B cell (primary cell): Measurements from ENCODE around the gene DDX55. TPM values are rescaled to one million over a fixed set of nuclear protein-coding genes. Genes with fewer than 3 reads are reported as not detected.

ENCODE experiments used
- ATAC-seq: fragments of 200-7000 bp; cut with Tn5 transposase; one replicate; pipeline ENCODE4 v1.10.0; 2021; ENCODE audit warnings: low read depth, mild to moderate bottlenecking, moderate number of reproducible peaks, moderate library complexity
- CTCF ChIA-PET: fragments of 350-600 bp; sonication (Branson Sonifier 250); formaldehyde crosslinking; loops from one replicate; lab custom pipeline; 2021; ENCODE audit warnings: antibody characterized with exemption, inconsistent platforms; lab: Charles Lee
- POLR2A ChIA-PET: fragments of 350-600 bp; sonication (Branson Sonifier 250); formaldehyde crosslinking; loops from one replicate; lab custom pipeline; 2021; ENCODE audit warnings: antibody characterized with exemption; lab: Charles Lee
- DNase-seq: peaks from one replicate; pipeline ENCODE4 v3.0.0; 2013
- H2AFZ ChIP-seq: 2 replicates; pipeline ENCODE4 v1.6.1; 2012; ENCODE audit warnings: mild to moderate bottlenecking, low read depth, low read length; ENCODE audit not compliant: insufficient read depth, poor library complexity, severe bottlenecking
- H3K27ac ChIP-seq, 2 donors: 1 replicate in 1 of 2; 2 replicates in 1 of 2; pipeline ENCODE4 v1.5.1; 2012 to 2013; ENCODE audit warnings: low read length in 2 of 2, mild to moderate bottlenecking in 2 of 2, moderate library complexity in 1 of 2
- H3K27me3 ChIP-seq, 4 experiments: fragments of 200-600 bp in 1 of 4; sonication (generic) in 1 of 4; replicated peaks in 1 of 4; 1 replicate in 2 of 4; 2 replicates in 2 of 4; pipeline versions ENCODE4 v1.6.1 to v1.7.0; 2013 to 2016; ENCODE audit warnings: low read length in 3 of 4, mild to moderate bottlenecking in 2 of 4, mixed read lengths in 1 of 4, moderate library complexity in 1 of 4; ENCODE audit not compliant: insufficient read depth in 4 of 4, control insufficient read depth in 3 of 4; ENCODE audit errors: control extremely low read depth in 1 of 4
- H3K36me3 ChIP-seq, 2 experiments: replicated peaks in 1 of 2; 1 replicate in 1 of 2; 2 replicates in 1 of 2; pipeline versions ENCODE4 v1.6.1 to v1.7.1; 2013; ENCODE audit warnings: low read length in 1 of 2; ENCODE audit not compliant: insufficient read depth in 2 of 2, control insufficient read depth in 1 of 2; ENCODE audit errors: control extremely low read depth in 1 of 2, extremely low read depth in 1 of 2
- H3K4me1 ChIP-seq, 2 donors: fragments of 200-600 bp in 1 of 2; sonication (generic) in 1 of 2; 1 replicate in 1 of 2; 2 replicates in 1 of 2; pipeline versions ENCODE4 v1.5.1 to v1.6.1; 2013 to 2017; ENCODE audit warnings: low read length in 2 of 2; ENCODE audit not compliant: control insufficient read depth in 2 of 2, insufficient read depth in 2 of 2
- H3K4me2 ChIP-seq: replicated peaks from 2 replicates; pipeline ENCODE3; 2012; ENCODE audit warnings: mild to moderate bottlenecking, low read depth, low read length; ENCODE audit not compliant: poor library complexity, severe bottlenecking
- H3K4me3 ChIP-seq, 5 experiments: fragments of 200-600 bp in 1 of 5; sonication (generic) in 1 of 5; 1 replicate in 3 of 5; 2 replicates in 2 of 5; pipeline versions ENCODE4 v1.5.1 to v1.7.0; 2011 to 2016; ENCODE audit warnings: low read length in 4 of 5, mild to moderate bottlenecking in 4 of 5, low read depth in 2 of 5, control low read depth in 1 of 5, moderate library complexity in 1 of 5; ENCODE audit not compliant: insufficient read depth in 1 of 5; ENCODE audit errors: control extremely low read depth in 1 of 5, extremely low read depth in 1 of 5
- H3K79me2 ChIP-seq: fragments of 200-600 bp; sonication (generic); one replicate; pipeline ENCODE4 v1.6.0; 2016; ENCODE audit warnings: low read length; ENCODE audit not compliant: control insufficient read depth, insufficient read depth
- H3K9ac ChIP-seq: fragments of 200-600 bp; sonication (generic); 2 replicates; pipeline ENCODE4 v1.6.1; 2017; ENCODE audit warnings: mild to moderate bottlenecking, low read length, moderate library complexity
- H3K9me3 ChIP-seq, 3 donors: one replicate each; pipeline versions ENCODE4 v1.6.1 to v1.7.1; 2013; ENCODE audit warnings: low read length in 2 of 3; ENCODE audit not compliant: control insufficient read depth in 2 of 3, insufficient read depth in 1 of 3; ENCODE audit errors: control extremely low read depth in 1 of 3
- H4K20me1 ChIP-seq: 2 replicates; pipeline ENCODE4 v1.6.0; 2012; ENCODE audit warnings: mild to moderate bottlenecking, low read length; ENCODE audit not compliant: insufficient read depth, control insufficient read depth, poor library complexity, severe bottlenecking
- H3K27ac Mint-ChIP-seq: one replicate; pipeline ENCODE4 v1.8.0; 2021; ENCODE audit warnings: mixed read lengths
- H3K27me3 Mint-ChIP-seq: one replicate; pipeline ENCODE4 v1.8.0; 2021; ENCODE audit warnings: mixed read lengths
- H3K4me1 Mint-ChIP-seq: one replicate; pipeline ENCODE4 v1.8.0; 2021; ENCODE audit warnings: mixed read lengths
- H3K4me3 Mint-ChIP-seq: one replicate; pipeline ENCODE4 v1.8.0; 2021; ENCODE audit warnings: mixed read lengths
- H3K9me3 Mint-ChIP-seq: one replicate; pipeline ENCODE4 v1.8.0; 2022; ENCODE audit warnings: mixed read lengths; ENCODE audit not compliant: insufficient read depth
- CTCF ChIP-seq: fragments of 200-600 bp; IDR thresholded peaks from one replicate; pipeline ENCODE4 v1.8.0; 2022; ENCODE audit warnings: antibody characterized with exemption, mild to moderate bottlenecking
- EZH2 ChIP-seq: IDR thresholded peaks from 2 replicates; pipeline ENCODE4 v1.6.1; 2012; ENCODE audit warnings: borderline replicate concordance, low read depth, mild to moderate bottlenecking, moderate library complexity, low read length; ENCODE audit not compliant: insufficient read depth, poor library complexity, severe bottlenecking
- WGBS: methylation state at CpG from one replicate; pipeline ENCODE4 v1.1.5; 2013; ENCODE audit warnings: missing lambda C conversion rate; ENCODE audit not compliant: insufficient coverage; 5-methylcytosine and 5-hydroxymethylcytosine counted together
- intact Hi-C: fragments of 100-400 bp; cut with micrococcal nuclease; formaldehyde crosslinking; loops from one replicate; pipeline ENCODE4 v1.10.0; 2022
- polyA plus RNA-seq: library from polyadenylated mRNA; depleted of rRNA; stranded (reverse); fragments of >200 nt; gene quantifications from 2 replicates; pipeline ENCODE4 v1.2.3, GENCODE V29; 2012
- total RNA-seq, 2 donors: library from RNA; stranded (reverse); fragments of 120-200 nt in 1 of 2; gene quantifications; 1 replicate in 1 of 2; 2 replicates in 1 of 2; pipeline versions ENCODE4 v1.2.3 to v1.2.4, GENCODE V29; 2013 to 2022

Gene DDX55
- total and polyA plus RNA-seq, 2 donors (not counting 1 experiment from before 2014, with no cell fraction given) = 33.3 to 39.9 TPM

- ChIA-PET POLR2A (interaction anchor here (0.7 kb wide), 1 partner anchor 43 kb away, joined by 5 read pairs; no protein-coding TSS in a partner anchor), CTCF (no interaction called here)
- no CpG with 5 or more reads among the region's 5 CpGs for WGBS
- Histone ChIP-seq H3K79me2 (peaks cover 28% of the 10 kb centered on the region), H3K4me3 (no peak overlapping the region), H3K4me2 (no peak overlapping the region), H3K27me3 (no peaks in the 10 kb centered on the region), H3K27ac (no peak overlapping the region), H3K9ac (no peak overlapping the region), H4K20me1 (no peaks in the 10 kb centered on the region), H2AFZ (no peak overlapping the region), H3K4me1 (no peaks in the 10 kb centered on the region), H3K36me3 (peaks cover 3 to 50% of the 10 kb centered on the region in 2 experiments), H3K9me3 (no peaks in the 10 kb centered on the region)
- Mint-ChIP-seq H3K27me3 (no peaks in the 10 kb centered on the region), H3K27ac (no peak overlapping the region), H3K4me3 (no peak overlapping the region), H3K4me1 (no peaks in the 10 kb centered on the region), H3K9me3 (no peaks in the 10 kb centered on the region)
- DNase-seq (no peak), ATAC-seq (no peak)
- TF ChIP-seq EZH2 = no peak
- no peak for TF ChIP-seq CTCF
- intact Hi-C loops = no loop called here
Measured at GRCh38 chr12:123645878-123646277, 44.0 kb downstream of the DDX55 start.

GRCh38 chr12:123648401-123648800 is 46.5 kb downstream of the DDX55 start:
- intact Hi-C loops = no loop called here
- Mint-ChIP-seq H3K4me3 (no peak overlapping the region), H3K27me3 (no peaks in the 10 kb centered on the region), H3K4me1 (no peaks in the 10 kb centered on the region), H3K9me3 (no peaks in the 10 kb centered on the region), H3K27ac (no peak overlapping the region)
- ChIA-PET POLR2A (interaction anchor here (0.7 kb wide), 1 partner anchor 818 kb away, joined by 3 read pairs; no protein-coding TSS in a partner anchor), CTCF (no interaction called here)
- peaks cover 5 to 56% of the 10 kb centered on the region in 2 experiments for H3K36me3 ChIP-seq
- H3K4me3 ChIP-seq = no peak overlapping the region
- DNase-seq (no peak), ATAC-seq (no peak)
- no peaks in the 10 kb centered on the region for H3K27me3 ChIP-seq
- H2AFZ ChIP-seq = no peak overlapping the region
- no peak for TF ChIP-seq EZH2
- TF ChIP-seq CTCF = no peak
- H3K9me3 ChIP-seq = no peaks in the 10 kb centered on the region
- H3K27ac ChIP-seq = no peak overlapping the region
- H4K20me1 ChIP-seq = no peaks in the 10 kb centered on the region
- no peak overlapping the region for H3K9ac ChIP-seq
- no peak overlapping the region for H3K4me2 ChIP-seq
- H3K79me2 ChIP-seq = peaks cover 25% of the 10 kb centered on the region
- no peaks in the 10 kb centered on the region for H3K4me1 ChIP-seq
- WGBS = 96% methylated on average over 4 of the region's 5 CpGs
